Prostate gland (tissue), 2 donors: ENCODE results near the gene FBXW8.

ENCODE experiments used
- CTCF ChIP-seq, 4 experiments: fragments of 200-600 bp in 2 of 4; fragments of 450-650 bp in 2 of 4; sonication (generic) in 2 of 4; IDR thresholded peaks; 1 replicate in 3 of 4; 2 replicates in 1 of 4; pipeline ENCODE4 v1.5.1; 2016 to 2019; ENCODE audit warnings: antibody characterized with exemption in 4 of 4, mild to moderate bottlenecking in 2 of 4, moderate library complexity in 2 of 4
- POLR2A ChIP-seq: fragments of 450-650 bp; IDR thresholded peaks from one replicate; pipeline ENCODE4 v1.6.1; 2016; ENCODE audit warnings: antibody characterized with exemption, mild to moderate bottlenecking
- POLR2AphosphoS5 ChIP-seq: sonication (generic); formaldehyde crosslinking; IDR thresholded peaks from one replicate; pipeline ENCODE4 v1.6.1; 2017; ENCODE audit warnings: antibody characterized with exemption

- TF ChIP-seq CTCF (IDR thresholded peaks at IDR 0.05) (no peak), POLR2AphosphoS5 (no peak), POLR2A (no peak)
Measured at GRCh38 chr12:116968986-116969385, 58.2 kb downstream of the FBXW8 start.
